Measurements from ENCODE around the gene PRKD2. TPM values are rescaled to one million over a fixed set of nuclear protein-coding genes. Genes with fewer than 3 reads are reported as not detected.

Gene PRKD2
- polyA plus RNA-seq, 3 donors from 2014 or later: 36.3 to 116 (median 36.3) TPM

DNA sequence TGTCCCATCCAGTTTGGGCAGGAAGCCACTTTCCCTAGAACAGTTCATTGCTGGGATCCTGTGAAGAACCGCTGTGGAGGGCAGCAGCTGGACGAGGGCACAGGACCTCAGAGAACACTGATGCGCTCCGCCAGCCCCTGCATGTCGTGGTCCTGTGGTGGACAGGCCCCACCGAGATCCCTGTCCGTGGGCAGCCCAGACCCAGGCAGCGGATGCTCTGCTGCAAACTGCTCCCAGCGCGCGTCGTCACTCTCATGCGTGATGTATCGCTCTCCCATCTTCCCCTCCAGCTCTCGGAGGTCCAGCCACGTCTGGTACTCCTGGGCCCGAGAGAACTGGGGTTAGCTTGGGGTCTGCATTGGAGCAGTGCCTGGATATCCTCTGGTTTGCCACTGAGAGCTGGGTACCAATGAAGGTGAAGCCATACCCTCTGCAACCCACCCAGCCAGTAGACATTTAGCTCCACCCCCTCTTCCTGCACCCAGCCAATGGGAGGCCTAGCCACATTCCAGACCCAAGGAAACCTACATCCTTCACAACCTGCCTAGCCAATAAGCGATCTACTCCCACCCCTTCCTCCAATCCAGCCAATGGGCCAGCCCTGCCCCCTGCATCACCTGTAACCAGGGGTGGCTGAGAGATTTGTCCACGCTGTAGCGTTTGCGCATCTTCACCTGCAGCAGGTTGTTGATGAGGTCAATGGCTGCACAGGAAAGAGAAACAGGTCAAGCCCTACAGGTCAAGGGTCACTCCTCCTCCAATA is 42.3 kb downstream of the PRKD2 start:
- H3K9me3 Mint-ChIP-seq: no peaks in the 10 kb centered on the region
- DNase-seq: no peak
- no peak overlapping the region for H3K4me3 Mint-ChIP-seq
- peaks cover 0 to 6% (median 2%) of the 10 kb centered on the region in 3 donors for H3K27me3 Mint-ChIP-seq (ENCODE audit: low read depth in 3 of 3)
- H3K36me3 Mint-ChIP-seq: peaks cover 3 to 33% (median 14%) of the 10 kb centered on the region in 3 donors
- peaks cover 9 to 11% of the 10 kb centered on the region in 2 donors for H3K4me1 Mint-ChIP-seq
- peak overlapping the region in 3 of 6 donors; percentile 28 to 72 (median 57) for H3K27ac Mint-ChIP-seq

DNA sequence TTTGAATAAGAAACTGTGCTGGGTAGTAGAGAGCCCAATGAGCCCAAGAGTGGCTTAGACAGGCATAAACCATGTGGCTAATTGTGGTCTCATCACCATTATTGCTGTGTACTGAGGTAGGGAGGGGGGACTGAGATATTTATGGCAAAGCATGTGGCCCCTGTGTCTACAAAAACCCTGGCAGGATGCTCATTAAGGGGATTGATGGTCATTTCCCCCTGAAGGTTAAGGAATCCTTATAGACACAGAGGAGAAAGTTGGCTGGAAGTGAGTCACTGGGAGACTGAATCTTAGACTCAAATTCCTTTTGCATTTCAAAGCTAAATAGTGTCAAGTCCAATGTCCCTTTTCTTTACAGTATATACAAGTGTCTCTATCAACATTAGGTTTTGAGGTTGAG is 46.1 kb downstream of the PRKD2 start:
- DNase-seq: no peak
- no peaks in the 10 kb centered on the region for H3K4me1 Mint-ChIP-seq
- no peak overlapping the region for H3K4me3 Mint-ChIP-seq
- no peaks in the 10 kb centered on the region for H3K9me3 Mint-ChIP-seq
- peaks cover 0 to 22% (median 9%) of the 10 kb centered on the region in 3 donors for H3K36me3 Mint-ChIP-seq
- peak overlapping the region in 4 of 6 donors; percentile 7 to 67 (median 66) for H3K27ac Mint-ChIP-seq
- H3K27me3 Mint-ChIP-seq (ENCODE audit: low read depth in 3 of 3): peaks cover 0 to 2% (median 0%) of the 10 kb centered on the region in 3 donors

DNA sequence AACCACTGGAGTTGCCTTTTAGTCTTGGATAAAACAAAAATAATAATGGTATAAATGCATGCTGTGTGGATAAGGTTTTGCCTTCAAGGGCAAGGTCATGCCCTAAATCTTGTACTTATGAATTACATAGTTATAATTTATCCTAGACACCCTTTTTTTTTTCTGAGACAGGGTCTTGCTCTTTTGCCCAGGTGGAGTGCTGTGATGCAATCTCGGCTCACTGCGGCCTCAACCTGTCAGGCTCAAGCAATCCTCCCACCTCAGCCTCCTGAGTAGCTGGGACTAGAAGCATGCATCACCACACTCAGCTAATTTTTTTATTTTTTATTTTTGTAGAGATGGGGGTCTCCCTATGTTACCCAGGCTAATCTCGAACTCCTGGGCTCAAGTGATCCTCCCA is 48.3 kb downstream of the PRKD2 start:
- H3K4me1 Mint-ChIP-seq: no peaks in the 10 kb centered on the region
- H3K36me3 Mint-ChIP-seq: peaks cover 0 to 12% (median 0%) of the 10 kb centered on the region in 3 donors
- H3K27ac Mint-ChIP-seq: no peak overlapping the region
- no peaks in the 10 kb centered on the region for H3K9me3 Mint-ChIP-seq
- H3K4me3 Mint-ChIP-seq: no peak overlapping the region
- H3K27me3 Mint-ChIP-seq (ENCODE audit: low read depth in 3 of 3): peaks cover 0 to under 1% (median under 1%) of the 10 kb centered on the region in 3 donors
- DNase-seq: no peak

GRCh38 chr19:46665072-46665471 is 51.8 kb downstream of the PRKD2 start:
- H3K27ac Mint-ChIP-seq: no peak overlapping the region
- no peaks in the 10 kb centered on the region for H3K36me3 Mint-ChIP-seq
- DNase-seq: no peak
- H3K4me3 Mint-ChIP-seq: no peak overlapping the region
- H3K4me1 Mint-ChIP-seq: peaks cover 14 to 15% of the 10 kb centered on the region in 2 donors
- no peaks in the 10 kb centered on the region for H3K9me3 Mint-ChIP-seq
- H3K27me3 Mint-ChIP-seq (ENCODE audit: low read depth in 3 of 3): peaks cover 7 to 11% (median 10%) of the 10 kb centered on the region in 3 donors

- Mint-ChIP-seq H3K4me1 (peaks cover 19 to 21% of the 10 kb centered on the region in 2 donors), H3K27me3 (ENCODE audit: low read depth in 3 of 3) (peaks cover 14 to 20% (median 19%) of the 10 kb centered on the region in 3 donors), H3K4me3 (peak overlapping the region; percentile 80 to 88 (median 84)), H3K36me3 (no peaks in the 10 kb centered on the region), H3K9me3 (no peaks in the 10 kb centered on the region), H3K27ac (peak overlapping the region; percentile 83 to 90 (median 86))
- peak; percentile 53 to 63 (median 59) for DNase-seq
These were observed 55.0 kb downstream of the PRKD2 start for GRCh38 chr19:46661735-46662592.

DNA sequence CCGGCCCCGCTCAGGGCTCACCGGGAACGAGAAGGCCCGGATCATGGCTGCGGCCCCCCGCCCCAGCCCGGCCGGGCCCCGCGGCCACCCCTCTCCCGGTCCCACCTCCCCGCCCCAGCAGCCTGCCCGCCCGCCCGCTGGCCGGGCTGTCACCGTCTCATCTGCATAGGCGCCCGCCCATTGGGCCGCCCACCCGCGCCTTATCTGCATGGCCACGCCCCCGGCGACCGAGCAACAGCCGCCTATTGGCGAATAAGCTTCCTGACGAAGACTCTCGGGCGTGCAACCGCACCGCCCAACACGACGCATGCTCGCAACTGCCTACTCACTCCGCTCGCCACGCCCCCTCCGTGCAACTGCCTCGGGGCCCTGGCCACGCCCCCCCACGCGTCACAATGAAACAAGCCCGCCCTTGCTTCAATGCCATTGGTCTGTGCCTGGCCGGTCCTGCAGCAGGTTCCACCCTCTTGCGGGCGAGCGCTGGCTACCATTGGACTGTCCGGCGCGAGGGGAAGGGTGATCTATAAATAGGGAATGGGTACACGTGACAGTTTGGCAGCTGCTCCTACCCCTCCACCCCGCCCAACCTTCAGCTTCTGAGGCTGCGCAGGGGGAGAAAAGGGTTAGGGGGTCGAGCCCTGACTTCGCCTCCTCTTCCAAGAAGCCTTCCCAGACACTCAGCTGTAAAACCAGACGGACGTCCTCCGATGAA is 55.7 kb downstream of the PRKD2 start, which contains the start of gene DACT3:
DACT3 (minus strand) TSS at position 163 of the 712 bp plus-strand sequence; CDS start at position 45, 118 bp downstream.
- DNase-seq: peak; percentile 100
- H3K36me3 Mint-ChIP-seq: no peaks in the 10 kb centered on the region
- peaks cover 14 to 24% (median 20%) of the 10 kb centered on the region in 3 donors for H3K27me3 Mint-ChIP-seq (ENCODE audit: low read depth in 3 of 3)
- no peaks in the 10 kb centered on the region for H3K9me3 Mint-ChIP-seq
- H3K4me1 Mint-ChIP-seq: peaks cover 19 to 21% of the 10 kb centered on the region in 2 donors
- peak within 1 kb of the TSS; percentile 80 to 93 (median 84) for H3K4me3 Mint-ChIP-seq
- H3K27ac Mint-ChIP-seq: peak within 1 kb of the TSS; percentile 83 to 90 (median 86)

GRCh38 chr19:46660551-46661019 is 56.3 kb downstream of the PRKD2 start:
- Mint-ChIP-seq H3K27me3 (ENCODE audit: low read depth in 3 of 3) (peaks cover 14 to 24% (median 22%) of the 10 kb centered on the region in 3 donors), H3K9me3 (no peaks in the 10 kb centered on the region), H3K36me3 (no peaks in the 10 kb centered on the region), H3K27ac (no peak overlapping the region), H3K4me1 (peaks cover 19 to 21% of the 10 kb centered on the region in 2 donors), H3K4me3 (peak overlapping the region in 4 of 5 donors; percentile 74 to 93 (median 82))
- DNase-seq: no peak

- H3K27ac Mint-ChIP-seq: peak overlapping the region in 3 of 6 donors; percentile 62 to 88 (median 84)
- DNase-seq: no peak
- H3K36me3 Mint-ChIP-seq: no peaks in the 10 kb centered on the region
- peaks cover 0 to 2% (median 0%) of the 10 kb centered on the region in 6 donors for H3K9me3 Mint-ChIP-seq
- peaks cover 19 to 21% of the 10 kb centered on the region in 2 donors for H3K4me1 Mint-ChIP-seq
- H3K4me3 Mint-ChIP-seq: peak overlapping the region; percentile 61 to 93 (median 70)
- peaks cover 14 to 25% (median 22%) of the 10 kb centered on the region in 3 donors for H3K27me3 Mint-ChIP-seq (ENCODE audit: low read depth in 3 of 3)
These were observed 56.9 kb downstream of the PRKD2 start for GRCh38 chr19:46660008-46660517.

DNA sequence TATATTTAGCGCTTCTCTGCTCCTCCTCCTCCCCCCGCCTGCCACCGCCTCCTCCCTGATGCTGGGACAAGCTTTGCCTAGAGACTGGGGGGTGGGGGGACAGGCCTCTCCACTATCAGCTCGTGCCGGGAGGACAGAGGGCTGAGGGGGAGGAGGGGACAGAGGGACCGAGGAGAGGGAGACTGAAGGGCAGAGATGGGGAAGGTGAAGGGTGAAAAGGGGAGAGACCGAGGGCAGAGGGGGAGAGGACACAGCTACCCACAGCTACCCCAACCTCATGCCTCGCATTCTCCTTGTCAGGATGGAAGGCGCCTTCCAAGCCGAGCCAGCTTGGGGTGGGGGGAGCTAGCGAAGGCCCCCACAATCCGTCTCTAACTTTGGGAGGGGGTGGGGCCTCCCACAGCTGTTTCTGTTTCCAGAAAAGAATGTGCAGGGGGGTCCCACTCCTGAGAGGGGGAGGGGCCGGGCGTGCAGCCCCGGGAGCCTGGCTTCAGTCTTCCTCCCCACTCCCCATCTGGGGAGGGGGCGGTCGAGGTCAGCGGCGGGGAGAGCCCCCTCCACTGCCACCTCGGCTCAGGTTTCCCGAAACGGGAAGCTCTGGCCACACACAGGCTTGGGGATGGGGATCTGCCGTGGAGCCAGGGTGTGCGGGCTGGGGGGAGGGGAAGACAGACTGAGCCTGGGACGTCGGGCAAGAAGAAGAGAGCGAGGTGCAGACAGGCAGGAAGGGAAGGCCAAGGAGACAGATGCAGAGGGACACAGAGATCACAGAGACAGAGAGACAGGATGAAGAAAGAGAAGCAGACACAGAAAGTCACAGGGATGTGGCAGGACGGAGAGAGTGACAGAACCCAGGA is 57.5 kb downstream of the PRKD2 start:
- Mint-ChIP-seq H3K4me1 (peaks cover 19 to 21% of the 10 kb centered on the region in 2 donors), H3K27ac (peak overlapping the region in 3 of 6 donors; percentile 62 to 88 (median 84)), H3K27me3 (ENCODE audit: low read depth in 3 of 3) (peaks cover 15 to 28% (median 22%) of the 10 kb centered on the region in 3 donors), H3K4me3 (peak overlapping the region; percentile 61 to 93 (median 70)), H3K36me3 (no peaks in the 10 kb centered on the region), H3K9me3 (peaks cover 0 to 2% (median 0%) of the 10 kb centered on the region in 6 donors)
- DNase-seq: no peak

- Mint-ChIP-seq H3K9me3 (peaks cover 0 to 2% (median 0%) of the 10 kb centered on the region in 6 donors), H3K36me3 (no peaks in the 10 kb centered on the region), H3K4me1 (peaks cover 10 to 12% of the 10 kb centered on the region in 2 donors), H3K27me3 (ENCODE audit: low read depth in 3 of 3) (peaks cover 13 to 36% (median 20%) of the 10 kb centered on the region in 3 donors), H3K4me3 (no peak overlapping the region), H3K27ac (no peak overlapping the region)
- no peak for DNase-seq
These were observed 60.4 kb downstream of the PRKD2 start for GRCh38 chr19:46656541-46656940.

- H3K9me3 Mint-ChIP-seq: peaks cover 0 to 4% (median 0%) of the 10 kb centered on the region in 6 donors
- no peak overlapping the region for H3K27ac Mint-ChIP-seq
- H3K4me1 Mint-ChIP-seq: peaks cover under 1 to 3% of the 10 kb centered on the region in 2 donors
- H3K36me3 Mint-ChIP-seq: peaks cover 0 to 6% (median 0%) of the 10 kb centered on the region in 3 donors
- peaks cover 6 to 43% (median 26%) of the 10 kb centered on the region in 3 donors for H3K27me3 Mint-ChIP-seq (ENCODE audit: low read depth in 3 of 3)
- H3K4me3 Mint-ChIP-seq: no peak overlapping the region
- DNase-seq: no peak
These were observed 62.2 kb downstream of the PRKD2 start for GRCh38 chr19:46654621-46655152.

DNA sequence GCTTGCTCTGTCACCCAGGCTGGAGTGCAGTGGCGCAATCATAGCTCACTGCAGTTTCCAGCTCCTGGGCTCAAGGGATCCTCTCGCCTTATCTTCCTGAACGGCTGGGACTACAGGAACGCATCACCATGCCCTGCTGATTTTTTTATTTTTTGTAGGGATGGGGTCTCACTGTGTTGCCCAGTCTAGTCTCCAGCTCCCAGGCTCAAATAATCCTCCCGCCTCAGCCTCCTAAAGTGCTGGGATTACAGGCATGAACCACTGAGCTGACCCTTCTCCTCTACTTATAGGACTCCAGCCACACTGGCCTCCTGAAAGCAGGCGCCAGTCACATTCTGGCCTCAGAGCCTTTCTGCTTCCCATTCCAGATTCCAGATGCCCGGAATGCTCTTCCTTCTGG is 66.5 kb downstream of the PRKD2 start:
- DNase-seq: no peak
- Mint-ChIP-seq H3K4me1 (peaks cover 0 to 4% of the 10 kb centered on the region in 2 donors), H3K27me3 (ENCODE audit: low read depth in 3 of 3) (peaks cover 15 to 39% (median 29%) of the 10 kb centered on the region in 3 donors), H3K36me3 (peaks cover 0 to 9% (median 5%) of the 10 kb centered on the region in 3 donors), H3K4me3 (peak overlapping the region in 1 of 5 donors; percentile 23), H3K27ac (no peak overlapping the region), H3K9me3 (peaks cover 0 to 4% (median 0%) of the 10 kb centered on the region in 6 donors)
